HuH-7 (cell line): ENCODE measurements around the gene PRKCE.

Experiments
- DNase-seq: peaks from one replicate; pipeline ENCODE4 v3.0.0; 2011; ENCODE audit warnings: low spot score

Gene PRKCE

DNA sequence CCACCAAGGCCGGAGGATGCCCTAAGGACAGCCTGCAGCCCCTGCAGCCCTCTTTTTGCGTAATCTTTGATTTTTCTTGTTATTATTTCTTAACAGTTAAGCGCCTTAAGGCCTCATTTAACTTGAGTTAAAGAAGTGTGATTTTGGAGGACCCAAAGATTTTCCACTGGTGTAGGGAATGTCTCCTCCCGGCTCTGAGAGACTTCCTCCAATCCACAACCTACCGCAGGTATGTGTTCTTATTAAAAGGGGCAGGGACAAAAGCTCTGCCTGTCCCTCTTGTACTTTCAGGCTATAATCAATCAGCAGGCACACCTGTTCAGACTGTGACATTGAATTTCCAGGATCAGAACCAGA is 285.1 kb downstream of the PRKCE start:
- DNase-seq = no peak

DNA sequence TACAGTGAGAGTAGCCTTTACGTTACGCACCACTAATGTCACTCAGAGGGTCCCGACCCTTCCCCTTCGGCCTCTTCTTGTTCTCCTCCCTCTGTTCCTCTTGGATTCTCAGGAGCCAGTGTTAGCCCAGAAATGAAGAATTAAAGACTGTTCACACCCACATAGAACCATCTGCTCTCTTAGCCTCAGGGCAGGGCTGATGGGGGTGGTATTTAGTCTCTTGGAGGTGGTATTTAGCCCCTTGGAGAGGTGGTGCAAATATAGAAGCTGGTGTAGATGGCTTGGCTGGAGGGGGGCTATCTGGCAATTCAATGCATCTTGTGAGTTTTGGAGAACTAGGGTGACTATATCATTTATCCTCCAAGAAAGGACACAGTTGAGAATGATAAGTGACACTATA is 286.5 kb downstream of the PRKCE start:
- no peak for DNase-seq

DNA sequence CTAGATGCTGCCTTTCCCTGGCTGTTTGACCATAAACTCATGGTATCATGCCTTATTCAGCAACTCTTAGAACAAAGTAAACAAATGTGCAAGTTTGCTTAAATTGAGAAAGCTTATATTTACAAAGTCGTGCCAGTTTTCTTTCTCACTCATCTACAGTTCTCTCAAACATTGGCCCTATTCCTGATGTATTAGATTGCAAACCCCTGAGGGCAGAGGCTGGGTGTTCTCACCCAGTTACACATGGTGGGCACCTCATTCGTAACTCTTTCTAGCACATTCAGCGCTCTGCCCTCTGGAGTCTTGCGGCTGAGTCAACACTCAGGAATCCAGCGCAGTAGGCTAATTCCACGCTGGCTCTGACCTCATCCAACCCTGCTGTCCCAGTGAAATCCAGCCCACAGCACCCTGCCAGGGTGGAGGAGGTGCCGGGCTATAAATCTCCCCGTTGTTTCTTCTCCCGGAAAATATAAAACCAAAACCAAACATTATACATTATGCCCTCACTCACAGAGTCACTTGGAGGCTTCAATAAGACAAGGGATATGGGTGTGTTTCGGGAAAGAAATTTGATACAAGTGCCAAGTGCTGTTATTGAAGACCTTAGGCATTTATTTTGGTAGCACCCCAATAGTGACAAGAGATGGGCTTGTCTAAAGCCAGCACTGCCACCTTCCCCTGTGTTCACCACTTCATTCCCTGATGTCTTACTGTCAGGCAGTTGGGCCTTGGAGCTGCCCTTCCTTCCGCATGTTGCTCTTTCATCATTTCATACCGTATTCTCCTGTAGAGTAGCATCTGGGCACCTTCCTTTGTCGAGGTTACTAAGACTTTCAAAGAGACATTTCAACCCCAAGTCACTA is 287.4 kb downstream of the PRKCE start:
- peak; percentile 50 for DNase-seq

DNA sequence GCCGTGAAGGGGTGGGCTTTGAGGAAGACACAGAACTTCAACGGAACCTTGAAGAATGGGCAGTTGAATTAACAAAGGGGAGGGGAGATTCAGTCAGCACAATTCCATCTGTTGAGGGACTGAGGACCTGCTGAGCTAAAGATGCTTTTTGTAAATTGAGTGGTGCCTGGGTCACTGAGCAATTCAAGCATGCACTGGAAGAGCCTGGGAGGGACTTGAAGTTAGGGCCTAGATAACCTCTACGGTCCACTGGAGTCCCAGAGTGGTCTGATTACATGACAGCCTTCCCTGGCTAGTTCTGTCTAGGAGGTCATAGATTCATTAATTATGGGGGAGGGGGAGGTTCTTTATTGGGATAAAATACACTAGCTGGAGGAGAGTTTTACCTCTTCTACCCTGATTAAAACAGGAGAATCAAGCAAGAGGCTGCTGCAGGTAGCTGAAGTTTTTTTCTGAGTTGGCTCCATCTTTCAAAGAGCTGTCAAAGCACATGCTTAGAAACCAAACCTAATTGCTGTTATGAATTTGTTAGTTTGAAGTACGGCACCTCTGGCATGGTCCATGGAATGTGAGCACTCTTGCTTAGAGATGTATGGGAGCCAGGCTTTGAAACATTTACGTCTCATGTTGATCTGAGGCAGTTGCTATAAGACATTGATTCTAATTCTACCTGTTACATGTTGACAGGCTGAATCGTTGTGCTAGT is 290.2 kb downstream of the PRKCE start:
- DNase-seq = no peak

DNA sequence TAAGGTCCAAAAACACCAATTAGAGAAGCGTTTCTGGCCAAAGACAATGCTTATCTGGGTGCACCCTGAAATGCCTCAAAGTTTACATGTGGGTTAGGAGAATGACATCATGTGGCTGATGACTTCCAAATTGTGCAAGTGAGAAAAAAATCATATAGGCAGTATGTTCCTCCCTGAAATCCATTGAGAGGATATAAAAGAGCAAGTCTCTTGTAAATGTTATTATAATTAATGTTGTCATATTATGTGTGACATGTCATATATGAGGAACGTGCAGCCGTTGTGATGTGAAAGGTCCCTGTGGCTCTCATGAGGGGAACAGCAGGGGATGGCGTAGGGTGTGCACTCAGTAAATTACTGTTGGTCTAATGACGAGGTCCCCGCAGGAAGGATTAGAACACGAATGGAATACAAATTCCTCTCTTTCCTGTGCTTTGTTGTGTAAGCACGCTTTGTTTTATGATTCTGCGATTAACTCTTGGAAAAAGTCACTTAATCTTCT is 290.8 kb downstream of the PRKCE start:
- DNase-seq = no peak

DNA sequence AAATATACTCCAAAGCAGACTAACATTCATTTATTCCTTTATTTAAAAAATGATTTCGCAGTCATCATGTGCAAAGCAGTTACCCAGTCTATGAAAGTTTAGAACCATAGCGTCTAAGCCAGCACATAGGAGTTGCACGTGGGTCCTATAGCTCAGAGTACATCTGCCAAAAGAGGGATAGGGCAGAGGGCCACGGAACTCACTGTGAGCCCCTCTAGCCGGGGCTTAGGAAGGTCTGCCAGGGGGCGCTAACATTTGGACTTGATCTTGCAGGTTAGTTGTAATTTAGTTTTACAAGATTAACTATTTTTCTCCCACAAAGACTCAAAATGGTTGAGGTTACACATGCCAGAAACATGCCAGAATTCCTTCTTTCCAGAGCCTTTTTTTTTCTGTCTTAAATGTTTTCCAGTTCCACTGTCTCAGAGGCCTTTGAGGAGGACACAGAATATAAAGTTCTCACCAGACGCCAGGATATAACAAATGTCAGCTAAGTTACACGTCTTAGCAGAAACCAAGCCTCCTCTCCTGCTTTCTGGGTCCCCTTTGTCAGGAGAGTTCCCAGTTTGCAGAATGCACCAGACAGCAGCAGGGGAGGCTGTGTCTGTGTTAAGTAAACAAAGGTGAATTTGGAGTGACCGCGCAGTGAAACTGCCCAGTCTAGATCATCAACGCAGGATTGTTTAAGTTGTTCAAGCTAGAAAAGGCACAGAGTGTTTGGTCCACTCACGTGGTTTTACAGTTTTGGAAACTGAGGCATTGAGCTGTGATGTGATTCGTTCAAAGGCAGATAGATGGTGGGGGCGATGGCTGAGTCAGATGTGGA is 292.0 kb downstream of the PRKCE start:
- DNase-seq = no peak

DNA sequence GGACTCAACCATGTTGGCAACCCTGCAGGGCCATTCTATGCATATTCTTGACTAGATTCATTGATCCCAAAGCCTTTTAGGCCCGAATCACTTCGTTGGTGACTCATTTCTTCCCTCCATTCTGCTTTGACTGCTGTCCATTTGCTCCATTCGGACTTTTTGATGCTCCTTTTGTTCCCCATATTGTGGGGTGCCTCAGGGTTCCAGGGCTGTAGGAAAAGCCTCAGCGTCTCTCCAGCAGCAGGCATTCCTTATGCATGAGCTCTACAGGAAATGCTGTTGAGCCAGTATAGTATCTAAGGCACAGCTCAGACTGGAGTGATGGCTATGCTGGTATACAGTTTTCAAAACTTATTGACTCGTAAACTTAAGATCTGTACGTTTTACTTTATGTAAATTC is 292.6 kb downstream of the PRKCE start:
- DNase-seq = no peak

DNA sequence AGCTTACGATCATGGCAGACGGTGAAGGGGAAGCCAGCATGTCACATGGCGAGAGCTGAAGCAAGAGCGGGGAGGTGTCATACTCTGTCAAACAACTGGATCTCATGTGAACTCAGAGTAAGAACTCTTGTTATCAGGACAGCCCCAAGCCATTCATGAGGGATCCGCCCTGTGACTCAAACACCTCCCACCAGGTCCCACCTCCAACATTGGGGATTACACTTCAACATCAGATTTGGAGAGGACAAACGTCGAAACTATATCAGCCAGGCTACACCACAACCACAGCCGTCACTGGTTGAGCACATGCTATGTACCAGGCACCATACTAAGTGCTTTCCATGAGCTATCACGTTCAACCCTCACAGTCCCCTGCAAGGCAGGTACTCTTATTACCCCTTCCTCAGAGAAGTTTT is 293.8 kb downstream of the PRKCE start:
- DNase-seq = no peak

DNA sequence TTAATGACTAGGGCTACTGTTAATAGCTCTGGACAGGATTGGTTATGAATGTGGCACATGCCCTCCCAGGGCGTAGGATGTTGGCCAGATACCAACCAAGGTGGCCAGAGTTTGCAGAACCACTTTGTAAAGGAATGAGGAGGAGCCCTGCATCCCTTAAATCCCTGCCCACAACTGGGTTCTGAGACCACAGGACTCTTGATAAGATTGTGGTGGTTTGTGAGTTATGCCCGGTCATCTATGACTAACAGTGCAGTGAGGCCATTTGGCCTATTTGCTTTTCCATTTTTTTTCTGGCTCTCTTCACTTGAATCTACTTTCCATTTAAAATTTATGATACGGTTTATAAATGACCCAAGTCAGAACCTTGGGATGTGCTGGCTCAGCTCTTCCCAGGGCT is 294.5 kb downstream of the PRKCE start:
- no peak for DNase-seq

DNA sequence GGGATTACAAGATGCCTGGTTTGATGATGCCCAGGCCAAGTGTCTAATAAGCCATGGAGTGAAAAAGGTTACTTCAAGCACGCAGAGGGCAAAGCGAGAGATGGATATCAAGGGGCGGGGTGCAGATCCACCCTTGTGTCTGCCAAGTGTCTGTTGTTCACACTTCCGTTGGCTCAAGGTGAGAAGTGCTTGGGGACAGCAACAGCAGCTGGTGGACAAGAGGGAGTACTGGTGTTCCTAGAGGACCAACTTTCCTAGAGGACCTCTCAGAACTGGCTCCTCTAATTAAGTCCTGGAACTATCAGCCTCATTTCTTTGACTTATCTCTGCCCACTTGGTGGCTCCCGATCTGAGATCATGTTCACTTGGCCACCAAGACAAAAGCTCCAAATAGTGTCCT is 299.1 kb downstream of the PRKCE start:
- no peak for DNase-seq

DNA sequence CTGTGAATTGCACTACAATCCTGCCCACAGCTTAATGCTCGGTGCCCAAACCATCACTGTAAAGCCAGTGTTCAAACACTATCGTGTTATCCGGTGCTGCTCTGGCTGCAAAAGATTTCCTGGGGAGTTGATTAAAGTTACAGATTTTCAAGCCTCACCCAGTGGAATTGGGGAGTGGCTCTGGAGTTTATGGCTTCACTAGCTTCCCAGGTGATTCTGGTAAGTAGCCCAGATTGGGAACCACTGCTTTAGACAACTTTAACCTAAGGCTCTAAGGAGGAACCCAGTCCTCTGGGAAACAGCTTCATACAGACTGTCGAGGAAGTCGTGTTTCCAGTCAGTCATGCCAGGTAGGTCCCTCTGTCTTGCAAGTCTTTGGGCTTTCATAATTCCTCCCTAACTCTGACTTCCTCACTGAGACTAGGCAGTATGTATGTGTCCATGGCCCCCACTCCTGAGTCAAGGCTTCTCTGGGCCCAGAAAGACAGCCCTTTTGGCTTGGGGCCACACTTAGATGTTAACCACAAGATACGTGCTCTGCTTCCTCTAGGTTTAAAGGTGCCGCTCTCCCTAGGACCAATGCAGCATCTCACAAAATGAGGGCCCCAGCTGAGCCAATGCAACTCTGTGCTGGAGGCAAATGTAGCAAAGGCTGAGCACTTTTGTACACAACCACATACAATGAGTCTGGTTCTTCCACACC is 299.7 kb downstream of the PRKCE start:
- no peak for DNase-seq

DNA sequence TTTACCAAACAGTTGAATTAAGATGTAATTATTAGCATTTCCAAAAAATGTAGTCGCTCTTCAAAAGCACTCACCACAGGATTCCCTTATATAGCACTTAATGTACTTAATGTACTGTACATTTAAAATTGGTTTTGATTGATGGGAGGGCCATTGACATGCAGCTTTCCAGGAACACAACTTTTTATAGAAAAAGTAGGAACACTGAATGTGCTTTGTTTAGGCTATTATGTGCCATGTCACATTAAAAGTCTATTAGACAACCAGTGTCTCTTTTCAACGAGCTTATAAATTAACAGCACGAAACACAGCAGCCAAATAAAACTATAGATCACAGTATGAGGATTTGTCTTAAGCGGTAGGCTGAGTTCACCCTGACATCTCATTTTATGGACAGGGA is 301.1 kb downstream of the PRKCE start:
- DNase-seq = no peak

DNA sequence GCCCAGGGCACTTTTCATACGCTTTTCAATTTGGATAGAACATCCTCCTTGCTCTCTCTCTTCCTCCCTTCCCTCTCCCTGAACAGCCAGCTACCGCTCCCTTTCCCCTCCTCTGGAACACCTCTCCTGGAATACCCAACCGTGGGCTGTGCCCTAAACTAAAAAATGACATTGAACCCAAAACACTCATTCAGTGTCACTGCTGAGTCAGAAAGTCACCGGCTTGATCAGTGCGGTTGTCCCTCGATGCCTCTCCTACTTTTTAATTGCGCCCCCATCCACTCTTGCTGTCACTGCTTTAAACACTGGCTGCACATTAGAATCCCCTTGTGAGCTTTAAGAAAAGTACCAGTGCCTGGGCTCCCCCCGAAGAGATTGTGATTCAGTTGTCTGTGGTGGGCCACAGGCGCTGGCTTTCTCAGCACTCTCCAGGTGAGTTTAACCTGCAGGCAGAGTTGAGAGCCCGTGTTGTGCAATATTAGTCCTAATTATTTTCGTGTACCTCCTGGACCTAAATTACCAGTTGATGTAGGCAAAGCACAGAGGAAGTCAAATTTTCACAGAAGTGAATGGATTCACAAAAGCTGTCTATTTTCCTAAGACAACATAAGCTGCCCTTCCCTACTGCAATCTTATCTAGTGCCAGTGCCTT is 302.0 kb downstream of the PRKCE start:
- no peak for DNase-seq

DNA sequence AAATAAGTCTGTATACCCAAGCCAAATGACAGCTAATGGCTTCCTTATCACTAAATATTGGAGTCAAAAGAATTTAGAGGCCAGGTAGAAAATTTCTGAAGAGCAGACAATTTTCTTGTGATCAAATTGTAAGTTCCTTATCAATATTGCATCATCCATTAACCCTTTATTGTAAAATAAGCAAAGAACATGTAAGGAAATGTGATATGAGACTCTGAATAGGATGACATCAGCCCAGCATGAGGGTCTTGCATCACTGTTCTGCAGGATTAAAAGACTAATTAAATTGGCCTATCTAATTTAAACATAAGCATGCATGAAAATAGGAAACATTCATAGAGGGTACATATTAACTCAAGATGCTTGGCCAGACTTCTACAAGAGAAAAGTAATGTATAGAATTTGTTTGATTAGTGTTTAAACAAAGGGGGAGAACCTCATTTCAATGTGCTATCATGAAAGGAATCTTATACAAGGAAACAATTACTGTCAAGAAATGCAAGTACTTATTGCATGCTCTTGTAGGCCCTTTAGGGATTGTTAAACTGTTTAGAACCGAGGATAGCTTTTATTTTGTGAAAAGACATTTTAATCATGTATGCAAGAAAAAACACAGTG is 302.9 kb downstream of the PRKCE start:
- no peak for DNase-seq

DNA sequence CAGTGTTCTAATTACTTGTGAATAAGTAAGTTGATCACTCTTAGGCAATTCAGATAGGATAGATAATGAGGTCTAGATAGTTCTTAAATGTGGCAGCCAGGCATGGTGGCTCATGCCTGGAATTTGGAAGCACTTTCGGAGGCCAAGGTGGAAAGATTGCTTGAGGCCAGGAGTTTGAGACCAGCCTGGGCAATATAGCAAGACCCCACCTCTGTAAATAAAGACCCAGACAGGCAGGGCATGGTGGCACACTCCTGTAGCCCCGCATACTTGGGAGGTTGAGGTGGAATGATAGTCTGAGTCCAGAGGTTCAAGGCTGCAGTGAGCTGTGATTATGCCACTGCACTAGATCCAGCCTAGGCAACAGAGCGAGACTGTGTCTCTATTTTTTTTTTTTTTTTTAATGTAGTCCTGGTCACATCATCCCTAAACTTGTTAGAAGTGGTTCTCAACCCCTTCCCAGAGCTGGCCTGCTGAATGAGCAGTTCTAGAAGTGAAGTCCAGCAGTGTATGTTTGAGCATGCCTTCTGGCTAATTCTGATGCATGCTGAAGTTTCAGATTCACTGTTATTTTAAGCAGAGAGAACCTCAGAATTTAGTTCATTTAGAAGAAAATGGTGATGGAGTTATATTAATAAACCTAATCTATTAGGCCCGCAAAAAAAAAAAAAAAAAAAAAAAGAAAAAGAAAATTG is 306.2 kb downstream of the PRKCE start:
- no peak for DNase-seq

DNA sequence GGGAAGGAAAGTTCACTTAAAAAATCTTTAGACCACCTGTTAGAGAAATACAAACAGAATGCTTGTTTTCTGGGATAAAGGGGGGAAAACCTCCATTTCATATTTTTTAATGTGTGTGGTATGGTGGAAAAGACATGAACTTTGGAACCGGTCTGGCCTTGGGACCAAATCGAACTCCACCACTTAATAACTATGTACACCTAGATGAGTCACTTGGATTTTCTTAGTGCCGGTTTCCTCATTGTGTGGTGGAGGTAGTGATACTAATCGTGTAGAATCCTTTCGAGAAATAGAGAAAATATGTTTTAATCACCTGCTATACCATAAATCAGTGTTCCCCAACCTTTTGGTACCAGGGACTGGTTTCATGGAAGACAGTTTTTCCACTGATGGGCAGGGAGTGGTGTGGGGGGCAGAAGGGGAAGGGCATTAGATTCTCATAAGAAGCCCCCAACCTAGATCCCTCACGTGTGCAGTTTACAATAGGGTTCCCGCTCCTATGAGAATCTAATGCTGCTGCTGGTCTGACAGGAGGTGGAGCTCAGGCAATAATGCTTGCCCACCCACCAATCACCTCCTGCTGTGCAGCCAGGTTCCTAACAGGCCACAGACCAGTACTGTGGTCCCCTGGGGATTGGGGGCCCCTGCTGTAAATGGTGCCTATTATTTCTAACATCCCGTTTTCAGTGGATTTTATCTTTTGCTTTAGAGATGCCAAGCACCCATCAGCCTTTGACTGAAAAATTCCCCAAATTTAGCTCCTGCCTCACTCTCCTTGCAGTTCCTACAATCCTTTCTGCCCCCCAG is 308.8 kb downstream of the PRKCE start:
- DNase-seq = no peak

DNA sequence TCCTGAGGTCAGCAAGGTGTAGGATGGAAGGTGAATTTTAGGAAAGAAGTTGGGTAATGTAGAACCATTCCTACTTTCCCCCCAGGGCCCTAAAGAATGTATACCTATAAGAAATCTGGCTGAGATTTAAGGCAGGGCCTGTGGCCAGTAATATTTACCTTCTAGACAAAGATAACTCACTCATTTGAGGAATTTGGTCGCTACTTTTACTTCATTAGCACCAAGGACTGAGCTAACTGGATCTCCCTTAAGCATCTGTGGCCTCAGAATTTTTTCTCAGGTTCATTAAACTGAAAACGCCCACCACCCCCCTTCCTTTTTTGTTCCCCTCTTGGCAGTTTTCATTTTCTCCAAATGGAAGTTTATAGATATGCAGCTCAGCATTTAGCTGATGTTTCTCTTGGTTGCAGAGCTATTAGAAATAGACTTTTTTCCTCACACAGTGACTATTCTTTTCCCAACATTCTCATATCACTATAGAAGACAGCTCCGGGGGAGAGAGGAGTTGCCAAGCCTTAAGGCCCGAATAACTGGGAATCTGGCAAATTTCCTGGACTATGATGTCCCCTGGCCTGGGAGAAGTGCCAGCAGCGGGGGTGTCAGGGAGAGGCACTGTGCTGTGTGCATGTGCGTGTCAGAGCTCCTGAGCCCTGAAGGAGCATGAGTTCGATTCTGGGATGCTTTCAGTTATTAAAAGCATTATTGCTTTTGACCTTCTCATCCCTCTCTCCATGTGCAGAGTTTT is 310.9 kb downstream of the PRKCE start:
- DNase-seq = no peak

DNA sequence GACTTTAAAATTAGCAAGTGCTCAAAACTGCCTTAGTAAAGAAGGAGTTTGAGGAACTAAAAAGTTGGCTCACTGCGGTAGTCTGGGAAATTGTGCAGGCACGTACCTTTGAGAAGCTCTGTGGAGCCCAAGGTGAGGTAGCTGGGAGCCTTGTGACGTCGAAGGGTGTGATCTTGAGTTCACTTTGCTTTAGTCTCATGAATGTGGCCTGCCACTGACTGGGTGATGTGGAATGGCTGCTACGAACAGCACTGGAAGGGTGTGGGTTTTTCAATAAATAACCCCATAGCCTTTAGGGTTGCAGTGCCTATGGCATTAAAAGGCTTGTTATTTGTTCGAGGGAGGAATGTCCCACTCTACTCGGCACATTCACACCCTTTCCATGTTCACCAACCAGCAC is 312.3 kb downstream of the PRKCE start:
- no peak for DNase-seq
